Measurements from ENCODE around the gene CYP2A6.
"Not testable (repeated sequence)": the region's sequence is repeated elsewhere in the genome, so short reads cannot be mapped to it uniquely, and the experiment has no call there.

CYP2A6 gene, protein sequence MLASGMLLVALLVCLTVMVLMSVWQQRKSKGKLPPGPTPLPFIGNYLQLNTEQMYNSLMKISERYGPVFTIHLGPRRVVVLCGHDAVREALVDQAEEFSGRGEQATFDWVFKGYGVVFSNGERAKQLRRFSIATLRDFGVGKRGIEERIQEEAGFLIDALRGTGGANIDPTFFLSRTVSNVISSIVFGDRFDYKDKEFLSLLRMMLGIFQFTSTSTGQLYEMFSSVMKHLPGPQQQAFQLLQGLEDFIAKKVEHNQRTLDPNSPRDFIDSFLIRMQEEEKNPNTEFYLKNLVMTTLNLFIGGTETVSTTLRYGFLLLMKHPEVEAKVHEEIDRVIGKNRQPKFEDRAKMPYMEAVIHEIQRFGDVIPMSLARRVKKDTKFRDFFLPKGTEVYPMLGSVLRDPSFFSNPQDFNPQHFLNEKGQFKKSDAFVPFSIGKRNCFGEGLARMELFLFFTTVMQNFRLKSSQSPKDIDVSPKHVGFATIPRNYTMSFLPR

DNA sequence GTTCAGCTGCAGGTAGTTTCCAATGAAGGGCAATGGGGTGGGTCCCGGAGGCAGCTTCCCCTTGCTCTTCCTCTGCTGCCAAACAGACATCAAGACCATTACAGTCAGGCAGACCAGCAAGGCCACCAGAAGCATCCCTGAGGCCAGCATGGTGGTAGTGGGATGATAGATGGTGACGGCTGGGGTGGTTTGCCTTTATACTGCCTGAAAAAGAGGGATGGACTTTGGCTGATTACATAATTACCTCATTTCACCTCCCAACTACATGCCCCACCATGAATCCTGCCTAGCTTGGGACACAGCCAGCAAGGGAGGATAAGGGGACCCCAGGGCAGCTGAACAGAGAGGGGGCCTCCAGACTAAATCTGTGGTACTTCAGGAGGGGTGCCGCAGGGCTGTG is at the start of gene CYP2A6:
TSS of gene CYP2A6 (minus strand) at position 171 of the 400 bp plus-strand sequence. CDS start at position 150, 21 bp downstream.
- not testable (repeated sequence) for DNase-seq (ENCODE audit: low read depth in 1 of 2, low spot score in 1 of 2)

DNA sequence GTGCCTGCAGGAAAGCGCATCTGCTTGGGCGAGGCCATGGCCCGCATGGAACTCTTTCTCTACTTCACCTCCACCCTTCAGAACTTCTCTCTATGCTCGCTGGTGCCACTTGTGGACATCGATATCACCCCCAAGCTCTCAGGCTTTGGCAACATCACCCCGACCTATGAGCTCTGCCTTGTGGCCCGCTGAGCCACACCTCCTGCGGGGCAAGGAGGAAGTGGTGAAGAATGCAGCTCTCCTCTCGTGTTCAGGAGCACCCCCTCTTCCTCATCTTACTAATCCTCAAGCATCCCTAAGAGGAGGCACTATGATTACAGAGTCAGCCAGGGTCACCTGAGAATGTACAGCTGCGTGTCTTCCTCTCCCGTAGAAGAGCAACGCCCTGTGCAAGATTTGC is 49.7 kb upstream of the CYP2A6 start:
- not testable (repeated sequence) for DNase-seq (ENCODE audit: low read depth in 1 of 2, low spot score in 1 of 2)

DNA sequence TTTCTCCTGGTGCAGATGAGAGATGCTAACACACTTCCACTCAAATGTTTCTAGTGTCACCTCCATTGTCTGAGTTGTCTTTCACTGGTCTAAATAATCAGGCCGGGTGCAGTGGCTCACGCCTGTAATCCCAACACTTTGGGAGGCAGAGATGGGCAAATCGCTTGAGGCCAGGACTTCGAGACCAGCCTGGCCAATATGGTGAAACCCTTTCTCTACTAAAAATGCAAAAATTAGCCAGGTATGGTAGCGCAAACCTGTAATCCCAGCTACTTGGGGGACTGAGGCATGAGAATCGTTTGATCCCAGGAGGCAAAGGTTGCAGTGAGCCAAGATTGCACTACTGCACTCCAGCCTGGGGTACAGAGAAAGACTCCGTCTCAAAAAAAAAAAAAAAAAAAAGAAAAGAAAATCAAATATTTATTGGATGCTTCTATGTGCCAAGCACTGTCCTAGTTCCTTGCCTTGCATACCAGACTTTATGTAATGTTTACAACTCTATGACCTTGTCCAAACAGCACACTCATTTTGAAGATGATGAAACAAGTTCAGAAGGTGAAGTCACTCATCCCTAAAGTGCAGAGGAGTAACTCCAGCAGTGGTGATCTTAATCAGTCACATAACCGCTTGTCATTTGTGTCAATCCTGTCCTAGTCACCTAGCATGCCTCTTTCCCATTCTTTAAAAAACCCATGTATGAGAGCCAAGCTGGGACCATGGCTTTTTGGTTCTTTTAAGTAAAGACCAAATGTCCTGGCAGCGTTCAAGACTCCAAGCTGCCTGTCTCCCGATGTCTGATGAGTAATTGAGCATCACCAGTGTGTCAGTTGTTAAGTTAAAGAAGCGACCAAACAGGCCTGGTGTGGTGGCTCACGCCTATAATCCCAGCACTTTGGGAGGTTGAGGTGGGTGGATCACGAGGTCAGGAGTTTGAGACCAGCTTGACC is 46.9 kb upstream of the CYP2A6 start:
- DNase-seq (ENCODE audit: low read depth in 1 of 2, low spot score in 1 of 2): not testable (repeated sequence)

DNA sequence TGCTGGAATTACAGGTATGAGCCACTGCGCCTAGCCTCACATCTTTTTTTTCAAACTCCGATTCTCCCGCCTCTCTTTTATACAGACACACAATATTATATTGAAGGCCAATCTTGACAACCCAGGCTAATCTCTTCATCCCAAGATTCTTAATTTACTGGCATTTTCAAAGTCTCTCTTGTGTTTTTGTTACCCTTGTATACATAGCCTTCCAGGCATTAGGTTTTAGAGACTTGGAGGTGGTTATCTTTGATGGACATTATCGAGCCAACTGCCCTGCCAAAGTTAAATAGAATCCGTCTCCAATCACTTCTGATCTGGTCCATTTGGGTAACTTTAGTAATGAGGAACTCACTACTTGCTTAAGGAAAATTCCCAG is 46.2 kb upstream of the CYP2A6 start:
- DNase-seq (ENCODE audit: low read depth in 1 of 2, low spot score in 1 of 2): no peak

DNA sequence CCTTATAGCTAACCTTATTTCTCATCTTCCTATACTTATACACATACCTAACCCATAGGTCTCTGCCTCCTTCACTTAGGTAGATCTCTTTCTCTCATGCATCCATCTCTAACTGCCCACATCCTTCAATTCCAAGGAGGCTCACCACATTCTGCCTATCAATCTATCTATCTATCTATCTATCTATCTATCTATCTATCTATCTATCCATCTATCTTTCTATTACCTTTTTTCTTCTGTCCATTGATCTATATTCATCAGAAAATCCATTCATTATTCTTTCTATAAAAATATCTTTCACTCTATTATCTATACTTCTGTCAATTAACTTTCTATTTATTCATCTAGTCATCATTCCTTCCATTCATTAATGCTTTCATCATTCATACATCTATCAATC is 42.9 kb upstream of the CYP2A6 start:
- DNase-seq (ENCODE audit: low read depth in 1 of 2, low spot score in 1 of 2): no peak

DNA sequence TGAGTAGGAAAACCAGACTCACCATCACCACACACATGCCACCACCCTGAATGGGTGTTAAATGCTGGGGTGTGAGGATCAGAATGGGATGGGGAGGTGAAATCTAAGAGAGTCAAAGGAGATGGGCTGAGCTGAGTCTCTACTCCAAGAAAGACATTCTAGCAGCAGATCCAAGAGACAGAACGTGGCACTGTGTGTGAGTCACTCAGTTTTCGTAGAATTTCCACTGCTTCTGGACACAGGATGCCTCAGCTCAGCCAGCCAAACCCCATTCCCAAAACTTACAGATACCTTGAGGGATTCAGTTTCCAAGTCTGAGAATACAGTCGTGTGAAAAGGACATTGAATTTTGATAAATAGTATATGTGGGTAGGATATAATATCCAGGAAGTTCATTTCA is 39.1 kb upstream of the CYP2A6 start:
- no peak for DNase-seq (ENCODE audit: low read depth in 1 of 2, low spot score in 1 of 2)

DNA sequence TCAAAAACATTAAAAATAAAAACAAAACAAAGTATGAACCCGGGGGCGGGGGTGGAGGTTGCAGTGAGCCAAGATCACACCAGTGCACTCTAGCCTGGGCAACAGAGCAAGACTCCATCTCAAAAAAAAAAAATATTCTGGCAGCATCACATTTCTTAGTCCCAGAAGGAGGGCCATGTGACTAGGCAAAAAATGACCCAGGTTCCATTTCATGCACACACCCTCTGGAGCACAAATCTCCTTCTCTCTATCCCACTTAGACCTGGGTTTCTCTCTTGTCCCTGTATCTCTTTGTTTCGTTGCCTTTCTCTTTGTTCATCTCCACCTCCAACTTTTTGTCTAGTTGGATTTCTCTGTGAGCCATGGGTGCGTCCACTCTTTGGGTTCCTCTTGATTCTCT is 37.9 kb upstream of the CYP2A6 start:
- no peak for DNase-seq (ENCODE audit: low read depth in 1 of 2, low spot score in 1 of 2)

DNA sequence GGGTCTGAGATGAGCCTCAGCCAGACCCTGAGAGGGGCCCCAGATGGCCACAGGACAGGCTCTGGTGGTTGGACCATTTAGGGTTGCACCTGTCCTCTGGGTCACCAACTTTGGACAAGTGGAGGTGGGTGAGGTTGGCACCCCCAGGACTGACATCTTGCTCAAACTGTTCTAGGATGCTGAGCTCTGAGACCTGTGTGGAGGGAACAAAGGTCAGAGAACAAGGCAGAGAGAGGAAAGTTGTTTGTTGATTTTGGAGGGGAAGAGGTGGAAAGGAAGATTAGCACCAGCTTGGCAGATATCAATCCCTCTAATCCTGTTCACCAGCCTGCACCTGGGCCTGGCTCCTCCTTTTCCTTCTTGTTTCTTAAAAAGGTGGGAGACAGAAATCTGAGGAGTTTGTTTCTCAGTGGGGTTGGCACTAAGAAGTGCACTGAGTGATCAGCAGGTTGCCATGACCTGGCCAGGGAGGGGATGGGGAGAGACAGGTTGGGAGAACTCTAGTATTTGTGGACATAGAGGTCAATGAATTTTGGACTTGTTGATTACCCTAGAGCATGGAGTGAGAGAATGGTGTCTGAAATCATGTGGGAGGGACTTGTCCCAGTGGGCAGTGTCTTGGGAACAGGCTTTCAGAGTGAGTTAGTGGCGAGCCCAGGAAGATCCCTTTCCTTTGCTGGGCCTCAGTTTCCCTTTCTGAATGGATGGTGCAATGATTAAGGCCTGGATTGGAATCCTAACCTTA is 34.1 kb upstream of the CYP2A6 start:
- not testable (repeated sequence) for DNase-seq (ENCODE audit: low read depth in 1 of 2, low spot score in 1 of 2)

DNA sequence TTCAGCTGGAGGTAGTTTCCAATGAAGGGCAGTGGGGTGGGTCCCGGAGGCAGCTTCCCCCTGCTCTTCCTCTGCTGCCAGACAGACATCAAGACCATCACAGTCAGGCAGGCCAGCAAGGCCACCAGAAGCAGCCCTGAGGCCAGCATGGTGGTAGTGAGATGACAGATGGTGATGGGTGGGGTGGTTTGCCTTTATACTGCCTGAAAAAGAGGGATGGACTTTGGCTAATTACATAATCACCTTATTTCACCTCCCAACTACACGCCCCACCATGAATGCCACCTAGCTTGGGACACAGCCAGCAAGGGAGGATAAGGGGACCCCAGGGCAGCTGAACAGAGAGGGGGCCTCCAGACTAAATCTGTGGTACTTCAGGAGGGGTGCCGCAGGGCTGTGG is 31.8 kb upstream of the CYP2A6 start, which contains the start of gene CYP2A7:
TSS of gene CYP2A7 (minus strand) at position 170 of the 400 bp plus-strand sequence. CDS start at position 149, 21 bp downstream.
- not testable (repeated sequence) for DNase-seq (ENCODE audit: low read depth in 1 of 2, low spot score in 1 of 2)

DNA sequence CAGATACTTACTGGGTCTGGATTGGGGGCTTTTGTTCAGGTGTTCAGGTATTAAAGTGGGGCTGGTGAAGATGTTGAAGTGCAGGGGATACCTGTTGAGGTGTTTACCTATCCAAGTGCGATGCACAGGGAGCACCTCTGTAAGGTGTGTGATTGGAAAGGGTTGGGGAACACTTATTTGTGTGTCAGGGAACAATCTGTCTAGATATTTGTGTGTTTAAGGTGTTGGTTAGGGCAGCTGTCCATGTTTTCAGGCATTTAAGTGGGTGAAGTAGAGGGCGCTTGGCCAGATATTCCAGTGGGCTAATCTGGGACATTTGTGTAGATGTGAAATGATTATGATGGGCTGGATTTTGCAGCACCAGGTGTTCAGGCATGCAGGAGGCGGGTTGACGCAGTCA is 29.1 kb upstream of the CYP2A6 start:
- DNase-seq (ENCODE audit: low read depth in 1 of 2, low spot score in 1 of 2): not testable (repeated sequence)

DNA sequence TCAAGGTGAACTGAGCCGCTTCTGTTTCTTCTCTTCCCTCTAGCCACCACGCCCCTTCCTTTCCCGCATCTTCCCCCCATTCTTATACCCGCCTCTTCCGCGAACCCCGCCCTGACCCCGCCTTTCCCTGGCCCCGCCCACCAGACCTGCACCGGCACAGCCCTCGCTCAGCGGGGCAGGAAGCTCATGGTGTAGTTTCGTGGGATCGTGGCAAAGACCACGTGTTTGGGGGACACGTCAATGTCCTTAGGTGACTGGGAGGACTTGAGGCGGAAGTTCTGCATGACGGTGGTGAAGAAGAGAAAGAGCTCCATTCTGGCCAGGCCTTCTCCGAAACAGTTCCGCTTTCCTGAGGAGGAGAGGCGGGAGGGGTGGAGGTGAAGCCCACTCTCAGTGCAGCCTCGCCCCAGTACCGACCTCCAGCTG is 25.3 kb upstream of the CYP2A6 start:
- DNase-seq (ENCODE audit: low read depth in 1 of 2, low spot score in 1 of 2): peak; percentile 74

DNA sequence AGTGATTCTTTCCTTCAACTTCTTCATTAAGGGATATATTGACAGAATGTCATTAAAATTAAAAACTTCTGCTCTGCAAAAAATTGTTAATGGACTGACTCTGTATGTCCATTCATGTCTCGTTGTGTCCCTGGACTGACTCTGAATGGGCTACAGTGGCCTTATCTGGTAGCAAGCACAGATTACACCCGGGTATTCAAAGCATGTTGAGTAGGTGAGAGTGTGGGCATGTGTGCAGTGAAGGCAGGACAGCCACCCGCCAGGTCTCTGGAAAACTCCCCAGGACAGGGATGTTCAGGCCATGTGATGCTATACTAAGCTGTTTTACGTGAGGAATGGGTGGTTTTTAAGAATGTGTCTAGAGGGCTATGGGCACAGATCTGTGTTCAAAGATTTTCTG is 24.6 kb upstream of the CYP2A6 start:
- not testable (repeated sequence) for DNase-seq (ENCODE audit: low read depth in 1 of 2, low spot score in 1 of 2)

DNA sequence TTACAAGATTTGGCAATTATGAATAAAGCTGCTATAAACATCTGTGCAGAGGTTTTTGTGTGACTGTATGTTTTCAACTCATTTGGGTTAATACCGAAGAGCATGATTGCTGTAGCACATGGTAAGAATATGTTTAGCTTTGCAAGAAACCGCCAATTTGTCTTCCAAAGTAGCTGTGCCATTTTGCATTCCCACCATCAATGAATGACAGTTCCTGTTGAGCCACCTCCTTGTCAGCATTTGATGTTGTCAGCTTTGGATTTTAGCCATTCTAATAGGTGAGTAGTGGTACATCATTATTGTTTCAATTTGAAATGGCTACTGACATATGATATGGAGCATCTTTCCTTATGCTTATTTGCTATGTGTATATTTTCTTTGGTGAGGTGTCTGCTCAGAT is 23.6 kb upstream of the CYP2A6 start:
- DNase-seq (ENCODE audit: low read depth in 1 of 2, low spot score in 1 of 2): not testable (repeated sequence)

DNA sequence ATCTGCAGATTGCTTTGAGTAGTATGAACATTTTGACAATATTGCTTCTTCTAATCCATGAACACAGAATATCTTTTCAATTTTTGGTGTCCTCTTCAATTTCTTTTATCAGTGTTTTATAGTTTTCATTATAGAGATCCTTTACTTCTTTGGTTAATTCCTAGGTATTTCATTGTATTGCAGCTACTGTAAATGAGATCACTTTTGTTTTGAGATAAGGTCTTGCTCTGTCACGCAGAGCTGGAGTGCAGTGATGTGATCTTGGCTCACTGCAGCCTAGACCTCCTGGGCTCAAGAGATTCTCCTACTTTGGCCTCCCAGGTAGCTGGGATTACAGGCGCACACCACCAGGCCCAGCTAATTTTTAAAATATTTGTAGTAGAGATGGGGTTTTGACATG is 22.0 kb upstream of the CYP2A6 start:
- DNase-seq (ENCODE audit: low read depth in 1 of 2, low spot score in 1 of 2): no peak

DNA sequence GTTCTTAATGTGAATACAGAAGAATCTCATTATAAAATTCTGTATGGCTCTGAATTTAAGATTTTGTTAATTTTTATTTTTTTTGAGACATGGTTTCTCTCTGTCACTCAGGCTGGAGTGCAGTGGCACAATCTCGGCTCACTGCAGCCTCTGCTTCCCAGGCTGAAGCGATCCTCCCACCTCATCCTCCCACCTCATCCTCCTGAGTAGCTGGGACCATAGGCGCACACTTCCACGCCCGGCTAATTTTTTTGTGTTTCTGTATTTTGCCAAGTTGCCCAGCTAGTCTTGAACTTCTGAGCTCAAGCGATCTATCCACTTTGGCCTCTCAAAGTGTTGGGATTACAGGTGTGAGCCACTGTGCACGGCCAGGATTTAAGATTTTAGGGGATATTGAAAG is 17.5 kb upstream of the CYP2A6 start:
- no peak for DNase-seq (ENCODE audit: low read depth in 1 of 2, low spot score in 1 of 2)

DNA sequence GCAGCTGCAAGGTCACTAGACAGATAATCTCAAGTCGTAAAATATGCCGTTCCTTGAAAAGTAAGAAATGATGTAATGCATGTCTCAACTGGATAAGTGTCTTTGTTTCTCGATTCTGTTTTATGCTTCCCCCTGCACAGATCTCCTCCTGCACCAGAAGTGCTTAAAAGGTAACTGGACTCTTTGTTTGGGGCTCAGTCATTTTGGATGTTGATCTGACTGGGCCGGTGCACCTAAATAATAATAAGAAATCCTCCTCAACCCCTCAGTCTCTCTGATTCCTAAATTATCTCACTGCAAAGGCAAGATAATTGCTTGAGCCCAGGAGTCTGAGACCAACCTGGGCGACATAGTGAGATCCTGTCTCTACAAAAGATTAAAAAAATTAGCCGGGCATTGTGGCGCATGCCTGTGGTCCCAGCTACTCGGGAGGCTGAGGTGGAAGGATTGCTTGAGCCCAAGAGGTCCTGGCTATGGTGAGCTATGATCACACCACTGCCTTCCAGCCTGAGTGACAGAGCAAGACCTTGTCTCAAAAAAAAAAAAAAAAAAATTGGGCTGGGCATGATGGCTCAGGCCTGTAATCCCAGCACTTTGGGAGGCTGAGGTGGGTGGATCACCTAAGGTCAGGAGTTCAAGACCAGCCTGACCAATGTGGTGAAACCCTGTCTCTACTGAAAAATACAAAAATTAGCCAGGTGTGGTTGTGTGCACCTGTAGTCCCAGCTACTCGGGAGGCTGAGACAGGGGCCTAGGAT is 14.7 kb upstream of the CYP2A6 start:
- not testable (repeated sequence) for DNase-seq (ENCODE audit: low read depth in 1 of 2, low spot score in 1 of 2)

DNA sequence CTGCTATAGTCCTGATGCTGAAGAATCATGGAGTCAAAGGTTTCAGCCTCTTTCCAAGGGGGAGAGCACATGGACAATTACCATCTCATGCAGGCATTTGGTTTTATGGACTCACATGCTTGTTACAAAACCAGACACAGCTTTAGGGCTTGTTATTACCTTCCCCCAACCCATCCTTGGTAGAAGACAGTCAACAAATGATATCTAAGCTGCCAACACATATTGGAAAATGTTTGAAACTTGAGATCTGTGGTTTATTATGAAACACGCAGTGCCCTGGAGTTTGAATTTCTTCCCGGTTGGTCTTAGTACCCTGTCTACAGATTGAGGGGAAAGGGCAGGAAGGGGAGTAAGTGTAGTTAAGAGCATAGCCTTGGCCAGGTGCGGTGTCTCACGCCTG is 12.5 kb upstream of the CYP2A6 start:
- no peak for DNase-seq (ENCODE audit: low read depth in 1 of 2, low spot score in 1 of 2)

DNA sequence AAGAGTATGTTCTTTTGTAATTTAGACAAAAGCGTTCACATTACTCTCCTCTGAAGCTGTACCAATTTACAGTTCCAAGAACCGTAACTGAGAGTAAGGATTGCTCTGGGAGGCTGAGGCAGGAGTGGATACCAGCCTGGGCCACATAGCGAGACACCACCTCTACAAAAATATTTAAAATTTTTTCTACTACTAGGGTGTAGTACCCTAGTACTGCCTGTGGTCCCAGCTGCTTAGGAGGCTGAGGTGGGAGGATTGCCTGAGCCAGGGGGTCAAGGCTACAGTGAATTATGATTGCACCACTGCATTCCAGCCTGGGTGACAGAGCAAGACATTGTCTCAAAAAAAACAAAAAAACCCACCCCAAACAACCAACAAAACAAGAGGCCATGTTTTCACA is 12.1 kb upstream of the CYP2A6 start:
- no peak for DNase-seq (ENCODE audit: low read depth in 1 of 2, low spot score in 1 of 2)

DNA sequence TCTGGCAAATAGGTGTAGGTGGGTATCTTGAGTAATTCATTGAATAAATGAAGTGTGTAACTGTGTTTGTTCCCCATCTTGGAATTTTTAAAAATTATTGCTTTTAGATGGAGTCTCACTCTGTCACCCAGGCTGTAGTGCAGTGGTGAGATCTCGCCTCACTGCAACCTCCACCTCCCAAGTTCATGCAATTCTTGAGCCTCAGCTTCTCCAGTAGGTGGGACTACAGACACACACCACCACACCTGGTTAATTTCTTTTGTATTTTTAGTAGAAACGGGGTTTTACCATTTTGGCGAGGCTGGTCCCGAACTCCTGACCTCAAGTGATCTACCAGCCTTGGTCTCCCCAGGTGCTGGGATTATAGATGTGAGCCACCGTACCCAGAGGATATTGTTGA is 7.9 kb upstream of the CYP2A6 start:
- no peak for DNase-seq (ENCODE audit: low read depth in 1 of 2, low spot score in 1 of 2)

DNA sequence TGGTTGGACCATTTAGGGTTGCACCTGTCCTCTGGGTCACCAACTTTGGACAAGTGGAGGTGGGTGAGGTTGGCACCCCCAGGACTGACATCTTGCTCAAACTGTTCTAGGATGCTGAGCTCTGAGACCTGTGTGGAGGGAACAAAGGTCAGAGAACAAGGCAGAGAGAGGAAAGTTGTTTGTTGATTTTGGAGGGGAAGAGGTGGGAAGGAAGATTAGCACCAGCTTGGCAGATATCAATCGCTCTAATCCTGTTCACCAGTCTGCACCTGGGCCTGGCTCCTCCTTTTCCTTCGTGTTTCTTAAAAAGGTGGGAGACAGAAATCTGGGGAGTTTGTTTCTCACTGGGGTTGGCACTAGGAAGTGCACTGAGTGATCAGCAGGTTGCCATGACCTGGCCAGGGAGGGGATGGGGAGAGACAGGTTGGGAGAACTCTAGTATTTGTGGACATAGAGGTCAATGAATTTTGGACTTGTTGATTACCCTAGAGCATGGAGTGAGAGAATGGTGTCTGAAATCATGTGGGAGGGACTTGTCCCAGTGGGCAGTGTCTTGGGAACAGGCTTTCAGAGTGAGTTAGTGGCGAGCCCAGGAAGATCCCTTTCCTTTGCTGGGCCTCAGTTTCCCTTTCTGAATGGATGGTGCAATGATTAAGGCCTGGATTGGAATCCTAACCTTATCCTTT is 2.4 kb upstream of the CYP2A6 start:
- DNase-seq (ENCODE audit: low read depth in 1 of 2, low spot score in 1 of 2): not testable (repeated sequence)
